GM23338 (cell line): ENCODE data around the gene POLK.

ENCODE experiments used
- CTCF ChIP-seq, 2 experiments: fragments of 200-600 bp in 1 of 2; sonication (generic) in 1 of 2; conservative IDR thresholded peaks; 2 replicates each; pipeline versions ENCODE4 v1.5.1 to v1.6.1; 2016 to 2017; ENCODE audit warnings: antibody characterized with exemption in 2 of 2, low read depth in 2 of 2, mild to moderate bottlenecking in 2 of 2, moderate library complexity in 1 of 2
- EZH2 ChIP-seq: fragments of 200-600 bp; sonication (generic); IDR thresholded peaks from one replicate; pipeline ENCODE4 v1.8.0; 2017; ENCODE audit warnings: antibody characterized with exemption, mild to moderate bottlenecking, low read depth; ENCODE audit not compliant: unreplicated experiment

GRCh38 chr5:75603821-75604220 lies 92.1 kb downstream of the POLK start:
- TF ChIP-seq CTCF (conservative IDR thresholded peaks at IDR 0.05; ENCODE audit: low read depth in 2 of 2): no peak
- no peak for TF ChIP-seq EZH2
